Stimulated activated naive CD8-positive, alpha-beta T cell treated with anti-CD3 and anti-CD28 coated beads, Interleukin-15, amount 100 ng/mL, for 72 hours (primary cell): ENCODE results near the gene CYFIP1.
A peak's percentile ranks its signal among the peaks of the same experiment; 100 is the strongest.

Experiments used
- ATAC-seq: fragments of 150-1000 bp; cut with Tn5 transposase; 2 replicates; pipeline ENCODE4 v1.10.0; 2021; ENCODE audit warnings: mild to moderate bottlenecking, moderate library complexity
- DNase-seq, 2 donors: peaks; one replicate each; pipeline ENCODE4 v3.0.0; 2021 to 2022
- H3K27ac Mint-ChIP-seq, 2 donors: one replicate each; pipeline ENCODE4 v1.8.0; 2022; ENCODE audit warnings: mild to moderate bottlenecking in 2 of 2, mixed read lengths in 2 of 2, moderate library complexity in 2 of 2
- H3K27me3 Mint-ChIP-seq: one replicate; pipeline ENCODE4 v1.8.0; 2022; ENCODE audit warnings: mixed read lengths
- H3K4me1 Mint-ChIP-seq: one replicate; pipeline ENCODE4 v1.8.0; 2022; ENCODE audit warnings: mild to moderate bottlenecking, mixed read lengths
- H3K4me3 Mint-ChIP-seq, 2 donors: one replicate each; pipeline ENCODE4 v1.8.0; 2022; ENCODE audit warnings: mild to moderate bottlenecking in 2 of 2, mixed read lengths in 2 of 2, moderate library complexity in 1 of 2
- H3K9me3 Mint-ChIP-seq, 2 donors: one replicate each; pipeline ENCODE4 v1.8.0; 2022; ENCODE audit warnings: mixed read lengths in 2 of 2

The CYFIP1 gene

DNA sequence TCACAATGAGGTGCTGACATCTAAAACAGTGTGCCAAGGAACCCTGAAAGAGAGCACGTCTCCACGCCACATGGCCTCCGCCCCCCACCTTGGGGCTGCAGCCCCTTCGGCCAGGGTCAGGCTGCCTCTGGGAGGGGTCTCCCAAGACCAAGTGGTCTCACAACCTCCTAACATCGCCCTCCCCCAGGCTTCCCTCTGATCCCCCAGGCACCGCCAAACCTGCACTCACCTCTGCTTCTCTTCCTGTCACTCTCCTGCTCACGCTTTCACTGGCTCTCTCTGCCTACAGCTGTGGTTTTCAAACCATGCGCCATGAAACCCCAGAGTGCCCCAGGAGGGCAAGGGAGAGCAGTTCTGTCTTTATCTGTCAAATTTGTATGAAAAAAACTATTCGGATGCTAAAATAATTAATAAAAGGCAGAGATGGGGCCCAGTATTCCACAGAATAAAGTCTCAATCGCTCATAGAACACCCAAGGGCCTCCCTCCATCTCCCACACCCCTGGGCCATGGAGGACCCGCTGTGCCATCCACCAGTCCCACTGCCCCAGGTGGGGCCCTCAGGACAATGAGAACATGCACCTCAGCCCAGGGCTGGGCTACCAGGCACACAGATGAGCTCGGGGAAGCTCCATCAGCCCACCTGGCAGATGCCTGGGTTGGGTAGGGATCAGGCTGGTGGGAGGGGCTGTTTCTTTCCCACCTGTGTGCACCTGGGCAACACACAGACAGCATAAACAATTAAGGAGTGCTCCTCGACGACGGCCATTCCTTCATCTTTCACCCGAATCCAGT is 21.5 kb downstream of the CYFIP1 start:
- Mint-ChIP-seq H3K4me3 (no peak overlapping the region), H3K9me3 (no peaks in the 10 kb centered on the region), H3K27me3 (no peaks in the 10 kb centered on the region), H3K27ac (no peak overlapping the region), H3K4me1 (peaks cover 6% of the 10 kb centered on the region)
- ATAC-seq (no peak), DNase-seq (no peak)

DNA sequence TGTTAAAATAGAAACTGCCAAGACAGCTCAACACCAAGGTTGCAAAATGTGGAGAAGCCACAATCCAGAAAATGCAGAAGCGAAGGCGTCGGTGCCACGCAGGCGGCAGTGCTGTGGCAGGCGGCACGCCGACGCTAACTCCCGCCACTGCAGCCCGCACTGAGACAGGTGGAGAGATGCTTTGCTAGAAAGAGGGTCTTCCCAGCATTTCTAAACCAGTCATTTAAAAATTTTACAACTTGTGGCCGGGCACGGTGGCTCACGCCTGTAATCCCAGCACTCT is 23.2 kb downstream of the CYFIP1 start:
- H3K9me3 Mint-ChIP-seq = no peaks in the 10 kb centered on the region
- H3K4me3 Mint-ChIP-seq = no peak overlapping the region
- ATAC-seq = no peak

DNA sequence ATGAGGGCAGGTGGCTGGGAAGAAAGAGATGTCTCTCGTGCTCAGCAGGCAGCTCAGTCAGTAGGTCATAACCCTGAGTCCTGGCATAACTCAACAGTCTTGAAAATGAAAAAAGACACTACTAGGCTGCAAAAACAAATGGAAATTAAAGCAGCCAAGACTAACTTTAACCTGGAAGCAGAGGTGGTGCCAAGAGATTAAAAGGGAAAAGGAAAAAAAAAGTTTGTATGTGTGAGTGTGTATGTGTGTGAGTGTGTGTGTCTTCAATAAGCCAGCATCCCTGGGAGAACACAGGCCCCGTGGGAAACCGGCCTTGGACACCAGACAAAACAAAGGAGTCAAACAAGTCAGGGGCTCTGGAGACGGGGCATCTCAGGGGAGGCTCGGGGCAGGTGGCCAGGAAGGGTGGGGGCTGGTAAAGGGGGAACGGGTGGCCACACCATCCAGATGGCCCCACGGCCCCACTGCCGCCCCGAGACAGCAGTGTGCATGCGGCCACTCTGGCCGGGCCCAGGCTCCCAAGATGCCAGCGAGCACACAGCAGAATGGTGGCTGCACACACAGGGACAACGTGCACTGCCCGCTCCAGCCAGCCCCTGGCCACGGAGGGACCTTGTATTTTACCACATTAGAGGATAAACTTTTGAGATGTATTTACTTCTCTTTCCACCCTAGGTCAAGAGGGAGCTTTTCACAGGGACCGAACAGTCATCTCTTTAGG is 23.8 kb downstream of the CYFIP1 start:
- ATAC-seq = no peak
- no peak overlapping the region for H3K4me3 Mint-ChIP-seq
- peaks cover 6% of the 10 kb centered on the region for H3K4me1 Mint-ChIP-seq
- H3K9me3 Mint-ChIP-seq = no peaks in the 10 kb centered on the region
- H3K27me3 Mint-ChIP-seq = no peaks in the 10 kb centered on the region
- H3K27ac Mint-ChIP-seq = no peak overlapping the region
- DNase-seq = no peak

More for the DNA sequence above, 23.2 kb downstream of the CYFIP1 start:
- peaks cover 6% of the 10 kb centered on the region for H3K4me1 Mint-ChIP-seq
- DNase-seq = no peak
- H3K27ac Mint-ChIP-seq = no peak overlapping the region
- no peaks in the 10 kb centered on the region for H3K27me3 Mint-ChIP-seq

DNA sequence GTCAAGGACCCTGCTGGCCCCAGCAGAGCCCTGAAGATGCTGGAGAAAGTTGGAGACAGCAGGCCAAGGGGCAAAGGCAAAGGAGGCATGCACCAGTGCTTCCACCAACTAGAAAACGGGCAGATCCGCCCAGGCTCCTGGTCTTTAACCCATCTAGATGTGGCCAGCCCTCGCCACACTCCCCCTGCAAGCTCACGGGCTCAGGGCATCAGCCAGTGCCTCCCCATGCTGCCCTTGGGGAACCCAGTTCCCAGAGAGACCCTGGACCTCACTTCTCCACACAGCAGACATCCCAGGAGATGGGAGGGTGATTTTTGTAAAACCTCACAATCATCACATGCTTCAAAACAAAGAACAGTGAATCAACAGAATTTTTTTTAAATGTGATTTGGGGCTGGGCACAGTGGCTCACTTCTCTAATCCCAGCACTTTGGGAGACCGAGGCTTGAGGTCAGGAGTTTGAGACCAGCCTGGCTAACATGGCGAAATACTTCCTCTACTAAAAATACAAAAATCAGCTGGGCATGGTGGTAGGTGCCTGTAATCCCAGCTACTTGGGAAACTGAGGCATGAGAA is 24.5 kb downstream of the CYFIP1 start:
- DNase-seq (no peak), ATAC-seq (no peak)
- H3K27me3 Mint-ChIP-seq = no peaks in the 10 kb centered on the region
- no peak overlapping the region for H3K4me3 Mint-ChIP-seq
- no peak overlapping the region for H3K27ac Mint-ChIP-seq
- no peaks in the 10 kb centered on the region for H3K9me3 Mint-ChIP-seq
- H3K4me1 Mint-ChIP-seq = peaks cover 7% of the 10 kb centered on the region

DNA sequence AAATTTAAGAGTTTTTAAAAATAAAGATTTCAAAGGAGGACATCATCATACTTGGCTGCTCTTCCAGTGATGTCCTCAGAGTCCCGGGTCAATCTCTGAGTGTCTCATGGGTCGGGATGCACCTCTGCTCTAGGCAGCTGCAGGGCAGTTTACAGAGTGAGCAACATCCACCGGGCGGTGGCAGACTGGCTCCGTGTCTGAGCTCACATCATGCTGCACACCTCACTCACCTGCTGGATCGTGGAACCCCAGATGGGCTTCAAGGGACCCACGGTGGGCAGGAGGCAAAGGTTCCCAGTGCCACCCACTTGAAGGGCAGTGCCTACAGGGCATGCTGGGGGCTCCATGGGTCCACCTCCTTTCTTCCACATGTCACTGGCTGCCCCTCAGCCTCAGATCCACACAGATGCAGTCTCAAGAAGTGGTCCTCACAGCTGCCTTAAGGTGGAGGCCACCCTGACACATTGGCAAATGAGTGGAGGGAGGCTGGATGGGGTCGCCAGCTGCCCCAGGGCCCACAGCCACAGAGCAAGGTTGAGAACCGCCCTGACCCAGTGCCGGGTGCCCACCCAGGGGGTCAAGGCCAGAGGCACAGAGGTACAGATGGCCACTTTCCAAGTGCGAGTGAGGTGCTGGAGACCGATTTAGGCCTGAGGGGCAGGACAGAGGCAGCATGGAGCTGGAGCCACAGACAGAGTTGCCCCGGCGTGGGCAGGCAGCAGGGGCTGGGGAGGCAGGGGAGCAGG is 25.2 kb downstream of the CYFIP1 start:
- DNase-seq (no peak), ATAC-seq (no peak)
- no peak overlapping the region for H3K4me3 Mint-ChIP-seq
- no peak overlapping the region for H3K27ac Mint-ChIP-seq
- peaks cover 13% of the 10 kb centered on the region for H3K4me1 Mint-ChIP-seq
- no peaks in the 10 kb centered on the region for H3K27me3 Mint-ChIP-seq
- H3K9me3 Mint-ChIP-seq = no peaks in the 10 kb centered on the region

DNA sequence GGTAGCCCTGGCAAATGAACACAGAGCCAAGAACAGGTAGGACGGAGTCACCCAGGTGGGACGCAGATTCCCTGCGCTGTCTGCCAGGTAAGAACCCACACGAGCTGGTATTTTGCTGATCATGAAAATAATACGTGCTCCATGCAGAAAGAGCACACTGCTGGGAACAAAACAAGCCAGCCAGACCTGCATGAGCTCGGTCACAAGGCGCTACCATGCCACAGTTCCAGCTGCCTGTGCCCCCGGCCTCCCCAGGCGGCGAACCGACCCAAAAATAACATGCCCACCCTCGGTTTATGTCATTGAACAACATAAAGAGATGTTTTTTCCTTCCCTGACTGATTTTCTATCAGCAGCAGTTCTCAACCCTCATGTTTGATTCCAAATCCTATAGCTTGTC is 25.8 kb downstream of the CYFIP1 start:
- H3K9me3 Mint-ChIP-seq = no peaks in the 10 kb centered on the region
- no peak for ATAC-seq
- H3K4me3 Mint-ChIP-seq = no peak overlapping the region
- DNase-seq = no peak
- H3K4me1 Mint-ChIP-seq = peaks cover 16% of the 10 kb centered on the region
- H3K27ac Mint-ChIP-seq = no peak overlapping the region
- peaks cover under 1% of the 10 kb centered on the region for H3K27me3 Mint-ChIP-seq

DNA sequence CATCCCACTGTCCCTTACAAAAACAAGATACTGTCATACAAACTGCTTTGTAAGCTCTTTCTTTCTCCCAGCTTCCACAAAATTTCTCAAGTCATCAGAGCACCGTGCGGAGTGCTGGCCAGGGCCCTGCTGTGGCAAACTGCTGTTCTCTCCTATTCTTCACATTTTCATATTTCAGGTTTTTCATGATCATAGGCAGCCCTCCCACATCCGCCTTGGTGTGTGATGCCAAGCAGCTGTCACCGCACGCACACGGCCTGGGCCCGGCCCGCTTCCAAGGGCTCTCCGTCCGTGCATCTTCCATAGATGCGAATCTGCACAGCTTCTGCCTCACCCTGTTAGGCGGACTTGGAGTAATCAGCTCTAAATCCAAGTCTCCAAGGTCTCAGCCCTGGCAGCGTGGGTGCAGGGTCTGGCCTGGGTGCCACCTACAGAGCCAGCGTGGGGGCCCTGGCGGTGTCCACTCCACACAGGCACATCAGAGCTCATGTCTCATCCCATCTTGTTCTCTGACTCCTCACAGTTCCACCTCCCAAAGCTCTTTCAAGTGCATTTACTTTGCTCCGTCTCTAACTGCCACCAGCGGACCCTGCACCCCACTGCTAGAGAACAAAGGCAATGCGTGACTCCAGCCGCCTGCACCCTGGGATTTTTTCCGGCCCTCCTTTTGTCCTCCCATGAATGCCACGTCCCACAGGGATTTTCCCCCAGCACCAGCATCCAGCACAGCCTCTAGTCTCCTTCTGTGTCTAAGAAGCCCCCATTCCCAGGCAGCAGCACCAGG is 27.2 kb downstream of the CYFIP1 start:
- DNase-seq = no peak
- no peaks in the 10 kb centered on the region for H3K9me3 Mint-ChIP-seq
- peaks cover 21% of the 10 kb centered on the region for H3K4me1 Mint-ChIP-seq
- ATAC-seq = no peak
- no peak overlapping the region for H3K27ac Mint-ChIP-seq
- no peak overlapping the region for H3K4me3 Mint-ChIP-seq
- H3K27me3 Mint-ChIP-seq = peaks cover 14% of the 10 kb centered on the region

DNA sequence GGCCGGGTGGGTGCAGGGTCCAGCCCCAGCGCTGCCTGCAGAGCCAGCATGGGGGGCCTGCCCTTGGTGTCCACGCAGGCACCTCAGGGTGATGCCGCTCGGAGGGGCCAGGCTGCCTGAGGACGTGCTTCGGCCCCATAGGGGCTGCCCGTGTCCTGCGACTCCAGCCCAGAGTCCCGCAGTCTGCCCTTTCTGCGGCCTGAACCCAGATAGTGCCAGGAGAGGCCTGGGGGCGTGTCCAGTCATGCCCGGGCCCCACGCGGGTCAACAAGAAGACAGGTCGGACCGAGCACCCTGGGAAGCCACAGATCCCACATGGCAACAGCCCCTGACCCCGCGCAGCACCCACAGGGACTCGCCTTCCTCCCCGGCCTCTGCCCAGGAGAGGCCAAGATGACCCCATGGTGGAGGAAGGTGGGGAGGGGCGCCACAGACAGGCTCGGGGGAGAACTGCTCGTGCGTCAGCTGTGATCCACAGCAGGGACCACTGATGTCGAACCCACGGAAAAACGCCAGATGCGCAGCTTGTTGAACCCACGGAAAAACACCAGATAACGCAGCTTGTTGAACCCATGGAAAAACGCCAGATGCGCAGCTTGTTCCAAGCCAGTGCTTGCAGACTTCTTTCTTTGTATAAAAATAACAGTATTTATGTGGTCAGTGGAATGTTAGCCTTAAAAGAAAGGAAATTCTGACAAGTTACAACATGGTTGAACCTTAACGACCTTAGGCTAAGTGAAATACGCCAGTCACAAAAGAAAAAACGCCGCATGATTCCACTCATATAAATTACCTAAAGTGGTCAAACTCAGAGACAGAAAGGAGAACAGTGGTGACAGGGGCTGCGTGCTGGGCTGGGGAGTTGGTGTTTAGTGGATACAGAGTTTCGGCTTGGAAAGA is 28.5 kb downstream of the CYFIP1 start:
- ATAC-seq (no peak), DNase-seq (no peak)
- H3K4me3 Mint-ChIP-seq = no peak overlapping the region
- peak overlapping the region in 1 of 2 donors; percentile 50 for H3K27ac Mint-ChIP-seq
- no peaks in the 10 kb centered on the region for H3K9me3 Mint-ChIP-seq
- H3K27me3 Mint-ChIP-seq = peaks cover 28% of the 10 kb centered on the region
- peaks cover 21% of the 10 kb centered on the region for H3K4me1 Mint-ChIP-seq

DNA sequence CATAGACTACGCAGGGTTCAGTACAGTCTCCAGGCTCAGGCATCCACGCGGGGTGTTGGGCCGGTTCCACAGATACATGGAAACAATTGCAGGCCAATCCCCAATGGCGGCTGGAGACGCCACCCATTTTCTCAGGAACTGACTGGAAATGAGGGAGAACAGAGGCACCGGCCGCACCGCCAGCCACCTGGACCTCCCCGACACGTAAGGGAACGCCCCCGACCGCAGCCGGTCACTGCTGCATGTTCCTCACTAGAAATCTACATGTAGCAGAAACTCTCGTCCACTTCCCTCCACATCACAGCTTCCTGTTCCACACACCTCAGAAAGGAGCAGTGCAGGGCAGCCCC is 29.2 kb downstream of the CYFIP1 start:
- ATAC-seq (no peak), DNase-seq (no peak)
- no peaks in the 10 kb centered on the region for H3K9me3 Mint-ChIP-seq
- H3K27me3 Mint-ChIP-seq = peaks cover 28% of the 10 kb centered on the region
- peaks cover 21% of the 10 kb centered on the region for H3K4me1 Mint-ChIP-seq
- H3K4me3 Mint-ChIP-seq = no peak overlapping the region
- no peak overlapping the region for H3K27ac Mint-ChIP-seq

DNA sequence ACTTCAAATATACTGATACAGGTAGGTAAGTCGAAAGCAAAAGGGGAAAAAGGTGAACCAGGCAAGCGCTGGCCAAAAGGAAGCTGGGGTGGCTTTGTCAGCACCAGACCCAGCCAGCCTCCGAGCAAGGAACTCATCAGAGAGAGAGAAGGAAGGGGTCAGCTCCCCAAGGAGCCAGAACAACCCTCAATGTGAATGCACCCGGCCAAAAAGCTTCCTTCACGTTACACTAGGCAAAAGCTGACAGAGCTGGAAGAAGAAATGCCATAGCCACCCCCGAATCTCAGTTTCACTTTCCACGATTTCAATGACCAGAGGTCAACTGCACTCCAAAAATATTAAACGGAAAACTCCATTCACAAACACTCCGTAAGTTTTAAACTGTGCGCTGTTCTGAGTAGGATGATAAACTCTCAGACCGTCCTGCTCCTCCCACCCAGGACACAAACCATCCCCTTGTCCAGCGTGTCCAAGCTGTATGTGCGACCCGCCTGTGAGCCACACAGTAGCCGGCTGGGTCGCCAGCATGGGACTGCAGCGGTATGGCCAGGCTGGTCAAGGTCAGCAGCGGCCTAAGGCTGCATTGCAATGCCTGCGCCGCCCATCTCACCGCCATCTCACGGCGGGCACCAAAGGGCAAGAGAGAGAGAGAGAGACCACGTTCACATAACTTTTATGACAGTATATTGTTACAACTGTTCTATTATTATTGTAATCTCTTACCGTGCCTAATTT is 29.7 kb downstream of the CYFIP1 start:
- H3K27ac Mint-ChIP-seq = no peak overlapping the region
- DNase-seq = no peak
- peaks cover 21% of the 10 kb centered on the region for H3K4me1 Mint-ChIP-seq

DNA sequence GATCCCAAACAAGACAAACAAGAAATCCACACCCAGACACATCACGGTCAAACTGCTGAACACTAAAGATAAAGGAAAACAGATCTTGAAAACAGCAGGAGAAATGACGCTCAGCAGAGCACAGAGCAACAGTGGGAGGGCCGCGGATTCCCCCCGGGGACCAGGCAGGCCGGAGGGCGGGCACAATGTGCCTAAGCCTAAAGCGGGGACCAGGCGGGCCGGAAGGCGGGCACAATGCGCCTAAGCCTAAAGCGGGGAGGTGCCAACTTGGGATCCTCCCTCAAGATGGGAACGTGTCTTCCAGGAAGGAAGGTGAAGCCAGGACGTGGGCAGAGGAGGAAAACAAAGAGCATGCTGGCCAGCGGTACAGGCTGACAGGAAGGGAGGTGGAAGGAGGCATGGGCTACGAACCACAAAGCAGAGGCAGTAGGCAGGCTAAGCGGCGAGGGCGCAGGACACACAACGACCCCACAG is 31.1 kb downstream of the CYFIP1 start:
- Mint-ChIP-seq H3K4me3 (peak overlapping the region; percentile 72 to 83), H3K4me1 (peaks cover 21% of the 10 kb centered on the region), H3K9me3 (no peaks in the 10 kb centered on the region), H3K27me3 (peaks cover 28% of the 10 kb centered on the region), H3K27ac (peak overlapping the region; percentile 51 to 90)
- peak; percentile 13 to 44 for DNase-seq
- ATAC-seq = peak; percentile 87

More for the DNA sequence above, 29.7 kb downstream of the CYFIP1 start:
- H3K4me3 Mint-ChIP-seq = no peak overlapping the region
- peaks cover 28% of the 10 kb centered on the region for H3K27me3 Mint-ChIP-seq
- ATAC-seq = no peak
- H3K9me3 Mint-ChIP-seq = no peaks in the 10 kb centered on the region

DNA sequence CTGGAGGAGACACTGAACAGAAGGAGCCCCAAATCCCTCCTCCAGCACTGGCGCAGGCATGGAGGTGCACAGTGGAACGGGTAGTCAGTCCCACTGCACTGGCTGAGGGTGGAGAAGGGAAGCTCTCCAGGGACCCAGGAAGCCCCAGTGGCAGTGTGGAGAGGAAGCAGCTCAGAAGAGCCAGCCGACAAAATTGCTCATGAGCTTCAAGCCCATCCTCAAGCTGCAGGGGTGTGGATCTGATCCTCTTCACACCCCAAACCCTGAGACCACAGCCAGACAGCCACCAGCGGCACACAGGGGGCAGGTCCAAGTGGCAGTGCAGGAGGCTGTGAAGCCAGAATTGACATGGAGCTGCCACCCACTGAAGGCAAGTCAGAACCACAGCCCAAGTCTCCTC is 32.1 kb downstream of the CYFIP1 start:
- Mint-ChIP-seq H3K27me3 (peaks cover 28% of the 10 kb centered on the region), H3K4me3 (no peak overlapping the region), H3K9me3 (no peaks in the 10 kb centered on the region), H3K27ac (peak overlapping the region in 1 of 2 donors; percentile 90), H3K4me1 (peaks cover 21% of the 10 kb centered on the region)
- ATAC-seq (no peak), DNase-seq (no peak)

DNA sequence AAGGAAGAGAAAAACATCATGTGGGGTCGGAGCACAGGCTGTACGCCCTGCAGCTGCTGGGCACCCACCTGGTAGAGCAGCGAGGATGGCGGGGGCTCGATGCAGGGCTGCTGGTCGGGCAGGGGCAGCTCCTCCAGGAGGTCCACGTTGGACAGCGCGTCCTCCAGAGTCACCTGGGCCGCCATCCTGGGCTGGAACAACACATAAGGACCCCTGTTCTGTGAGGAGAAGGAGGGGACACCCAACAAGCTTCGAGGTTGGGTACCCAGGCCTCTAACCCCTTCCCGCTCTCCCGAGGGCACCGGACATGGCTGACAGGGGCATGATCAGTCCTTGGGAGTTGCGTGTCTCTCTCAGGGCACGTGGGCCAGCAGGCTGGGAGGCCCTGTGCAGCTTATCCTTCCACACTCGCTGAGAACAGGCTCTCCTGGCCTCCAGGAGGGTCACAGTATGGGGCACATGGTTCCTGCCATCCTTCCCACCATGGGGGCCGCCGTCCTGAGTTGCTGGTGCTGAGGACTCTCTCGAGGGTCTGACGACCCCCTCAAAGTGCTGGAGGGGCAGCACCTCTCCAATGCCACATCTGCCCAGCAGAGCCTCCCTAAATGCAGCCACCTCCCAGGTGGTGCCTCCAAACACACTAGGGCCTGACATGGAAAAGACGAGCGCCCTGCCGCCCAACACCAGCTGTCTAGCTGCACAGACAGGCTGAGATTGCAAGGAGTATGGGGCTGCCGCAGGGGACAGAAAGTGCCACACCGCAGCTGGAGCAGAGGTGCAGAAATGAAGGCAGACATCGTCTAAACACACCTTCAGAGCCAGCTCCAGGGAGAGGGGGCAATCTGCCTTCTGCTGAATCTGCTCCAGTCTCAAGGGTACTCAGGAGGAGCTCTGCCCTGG is 32.8 kb downstream of the CYFIP1 start:
- H3K9me3 Mint-ChIP-seq = no peaks in the 10 kb centered on the region

More for the DNA sequence above, 32.8 kb downstream of the CYFIP1 start:
- no peak overlapping the region for H3K4me3 Mint-ChIP-seq
- H3K27ac Mint-ChIP-seq = no peak overlapping the region
- peaks cover 28% of the 10 kb centered on the region for H3K27me3 Mint-ChIP-seq
- ATAC-seq (no peak), DNase-seq (no peak)
- H3K4me1 Mint-ChIP-seq = peaks cover 21% of the 10 kb centered on the region
